B cell (primary cell): Measurements from ENCODE around the gene ZC3H18. TPM values are rescaled to one million over a fixed set of nuclear protein-coding genes. Genes with fewer than 3 reads are reported as not detected.

Experiments
- ATAC-seq: fragments of 200-7000 bp; cut with Tn5 transposase; one replicate; pipeline ENCODE4 v1.10.0; 2021; ENCODE audit warnings: low read depth, mild to moderate bottlenecking, moderate number of reproducible peaks, moderate library complexity
- CTCF ChIA-PET: fragments of 350-600 bp; sonication (Branson Sonifier 250); formaldehyde crosslinking; loops from one replicate; lab custom pipeline; 2021; ENCODE audit warnings: antibody characterized with exemption, inconsistent platforms; lab: Charles Lee
- POLR2A ChIA-PET: fragments of 350-600 bp; sonication (Branson Sonifier 250); formaldehyde crosslinking; loops from one replicate; lab custom pipeline; 2021; ENCODE audit warnings: antibody characterized with exemption; lab: Charles Lee
- DNase-seq: peaks from one replicate; pipeline ENCODE4 v3.0.0; 2013
- H2AFZ ChIP-seq: 2 replicates; pipeline ENCODE4 v1.6.1; 2012; ENCODE audit warnings: mild to moderate bottlenecking, low read depth, low read length; ENCODE audit not compliant: insufficient read depth, poor library complexity, severe bottlenecking
- H3K27ac ChIP-seq, 2 donors: 1 replicate in 1 of 2; 2 replicates in 1 of 2; pipeline ENCODE4 v1.5.1; 2012 to 2013; ENCODE audit warnings: low read length in 2 of 2, mild to moderate bottlenecking in 2 of 2, moderate library complexity in 1 of 2
- H3K27me3 ChIP-seq, 4 experiments: fragments of 200-600 bp in 1 of 4; sonication (generic) in 1 of 4; replicated peaks in 1 of 4; 1 replicate in 2 of 4; 2 replicates in 2 of 4; pipeline versions ENCODE4 v1.6.1 to v1.7.0; 2013 to 2016; ENCODE audit warnings: low read length in 3 of 4, mild to moderate bottlenecking in 2 of 4, mixed read lengths in 1 of 4, moderate library complexity in 1 of 4; ENCODE audit not compliant: insufficient read depth in 4 of 4, control insufficient read depth in 3 of 4; ENCODE audit errors: control extremely low read depth in 1 of 4
- H3K36me3 ChIP-seq, 2 experiments: replicated peaks in 1 of 2; 1 replicate in 1 of 2; 2 replicates in 1 of 2; pipeline versions ENCODE4 v1.6.1 to v1.7.1; 2013; ENCODE audit warnings: low read length in 1 of 2; ENCODE audit not compliant: insufficient read depth in 2 of 2, control insufficient read depth in 1 of 2; ENCODE audit errors: control extremely low read depth in 1 of 2, extremely low read depth in 1 of 2
- H3K4me1 ChIP-seq, 2 donors: fragments of 200-600 bp in 1 of 2; sonication (generic) in 1 of 2; 1 replicate in 1 of 2; 2 replicates in 1 of 2; pipeline versions ENCODE4 v1.5.1 to v1.6.1; 2013 to 2017; ENCODE audit warnings: low read length in 2 of 2; ENCODE audit not compliant: control insufficient read depth in 2 of 2, insufficient read depth in 2 of 2
- H3K4me2 ChIP-seq: replicated peaks from 2 replicates; pipeline ENCODE3; 2012; ENCODE audit warnings: mild to moderate bottlenecking, low read depth, low read length; ENCODE audit not compliant: poor library complexity, severe bottlenecking
- H3K4me3 ChIP-seq, 5 experiments: fragments of 200-600 bp in 1 of 5; sonication (generic) in 1 of 5; 1 replicate in 3 of 5; 2 replicates in 2 of 5; pipeline versions ENCODE4 v1.5.1 to v1.7.0; 2011 to 2016; ENCODE audit warnings: low read length in 4 of 5, mild to moderate bottlenecking in 4 of 5, low read depth in 2 of 5, control low read depth in 1 of 5, moderate library complexity in 1 of 5; ENCODE audit not compliant: insufficient read depth in 1 of 5; ENCODE audit errors: control extremely low read depth in 1 of 5, extremely low read depth in 1 of 5
- H3K79me2 ChIP-seq: fragments of 200-600 bp; sonication (generic); one replicate; pipeline ENCODE4 v1.6.0; 2016; ENCODE audit warnings: low read length; ENCODE audit not compliant: control insufficient read depth, insufficient read depth
- H3K9ac ChIP-seq: fragments of 200-600 bp; sonication (generic); 2 replicates; pipeline ENCODE4 v1.6.1; 2017; ENCODE audit warnings: mild to moderate bottlenecking, low read length, moderate library complexity
- H3K9me3 ChIP-seq, 3 donors: one replicate each; pipeline versions ENCODE4 v1.6.1 to v1.7.1; 2013; ENCODE audit warnings: low read length in 2 of 3; ENCODE audit not compliant: control insufficient read depth in 2 of 3, insufficient read depth in 1 of 3; ENCODE audit errors: control extremely low read depth in 1 of 3
- H4K20me1 ChIP-seq: 2 replicates; pipeline ENCODE4 v1.6.0; 2012; ENCODE audit warnings: mild to moderate bottlenecking, low read length; ENCODE audit not compliant: insufficient read depth, control insufficient read depth, poor library complexity, severe bottlenecking
- H3K27ac Mint-ChIP-seq: one replicate; pipeline ENCODE4 v1.8.0; 2021; ENCODE audit warnings: mixed read lengths
- H3K27me3 Mint-ChIP-seq: one replicate; pipeline ENCODE4 v1.8.0; 2021; ENCODE audit warnings: mixed read lengths
- H3K4me1 Mint-ChIP-seq: one replicate; pipeline ENCODE4 v1.8.0; 2021; ENCODE audit warnings: mixed read lengths
- H3K4me3 Mint-ChIP-seq: one replicate; pipeline ENCODE4 v1.8.0; 2021; ENCODE audit warnings: mixed read lengths
- H3K9me3 Mint-ChIP-seq: one replicate; pipeline ENCODE4 v1.8.0; 2022; ENCODE audit warnings: mixed read lengths; ENCODE audit not compliant: insufficient read depth
- EZH2 ChIP-seq: IDR thresholded peaks from 2 replicates; pipeline ENCODE4 v1.6.1; 2012; ENCODE audit warnings: borderline replicate concordance, low read depth, mild to moderate bottlenecking, moderate library complexity, low read length; ENCODE audit not compliant: insufficient read depth, poor library complexity, severe bottlenecking
- WGBS: methylation state at CpG from one replicate; pipeline ENCODE4 v1.1.5; 2013; ENCODE audit warnings: missing lambda C conversion rate; ENCODE audit not compliant: insufficient coverage; 5-methylcytosine and 5-hydroxymethylcytosine counted together
- intact Hi-C: fragments of 100-400 bp; cut with micrococcal nuclease; formaldehyde crosslinking; loops from one replicate; pipeline ENCODE4 v1.10.0; 2022
- polyA plus RNA-seq: library from polyadenylated mRNA; depleted of rRNA; stranded (reverse); fragments of >200 nt; gene quantifications from 2 replicates; pipeline ENCODE4 v1.2.3, GENCODE V29; 2012
- total RNA-seq, 2 donors: library from RNA; stranded (reverse); fragments of 120-200 nt in 1 of 2; gene quantifications; 1 replicate in 1 of 2; 2 replicates in 1 of 2; pipeline versions ENCODE4 v1.2.3 to v1.2.4, GENCODE V29; 2013 to 2022
- TF ChIP-seq, protein P1 (sequence below): fragments of 200-600 bp; IDR thresholded peaks from one replicate; pipeline ENCODE4 v1.8.0; 2022; ENCODE audit warnings: antibody characterized with exemption, mild to moderate bottlenecking

Gene ZC3H18
- total and polyA plus RNA-seq, 2 donors (not counting 1 experiment from before 2014, with no cell fraction given): 40.4 to 74.2 TPM

GRCh38 chr16:88575251-88575650, 5.0 kb downstream of the ZC3H18 start:
- no peak for ATAC-seq

DNA sequence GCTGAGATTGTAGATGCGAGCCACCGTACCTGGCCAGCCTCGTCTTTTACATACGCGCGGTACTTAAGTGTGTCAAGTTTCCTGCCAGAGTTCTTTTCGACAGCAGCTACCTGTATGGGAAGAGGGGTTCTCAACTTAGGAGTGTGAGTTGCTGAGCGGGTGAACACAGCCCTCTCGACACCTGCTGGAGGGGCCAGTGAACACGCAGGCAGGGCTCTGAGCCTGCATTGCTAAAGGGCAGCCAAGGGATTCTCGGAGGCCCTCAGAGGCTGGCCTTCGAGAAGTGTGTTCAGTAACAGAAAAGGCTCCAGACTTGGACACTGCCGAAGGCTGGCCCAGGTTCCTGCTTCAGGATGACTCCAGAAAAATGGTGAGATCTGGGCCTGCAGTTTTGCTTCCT, 6.1 kb downstream of the ZC3H18 start:
- H3K4me3 Mint-ChIP-seq: no peak overlapping the region
- H3K9me3 Mint-ChIP-seq: no peaks in the 10 kb centered on the region
- Histone ChIP-seq H3K4me1 (peaks cover 3 to 6% of the 10 kb centered on the region in 2 donors), H3K27ac (no peak overlapping the region), H2AFZ (no peak overlapping the region), H3K79me2 (peaks cover 99% of the 10 kb centered on the region), H3K9ac (no peak overlapping the region), H4K20me1 (peaks cover 100% of the 10 kb centered on the region), H3K4me3 (no peak overlapping the region), H3K27me3 (no peaks in the 10 kb centered on the region), H3K36me3 (peaks cover 0 to 46% of the 10 kb centered on the region in 2 experiments), H3K9me3 (no peaks in the 10 kb centered on the region), H3K4me2 (no peak overlapping the region)
- H3K27ac Mint-ChIP-seq: no peak overlapping the region
- peaks cover 17% of the 10 kb centered on the region for H3K4me1 Mint-ChIP-seq
- CTCF ChIA-PET: no interaction called here
- POLR2A ChIA-PET: no interaction called here
- intact Hi-C loops: no loop called here
- no peaks in the 10 kb centered on the region for H3K27me3 Mint-ChIP-seq
- TF ChIP-seq EZH2: no peak
- TF ChIP-seq, protein P1, sequence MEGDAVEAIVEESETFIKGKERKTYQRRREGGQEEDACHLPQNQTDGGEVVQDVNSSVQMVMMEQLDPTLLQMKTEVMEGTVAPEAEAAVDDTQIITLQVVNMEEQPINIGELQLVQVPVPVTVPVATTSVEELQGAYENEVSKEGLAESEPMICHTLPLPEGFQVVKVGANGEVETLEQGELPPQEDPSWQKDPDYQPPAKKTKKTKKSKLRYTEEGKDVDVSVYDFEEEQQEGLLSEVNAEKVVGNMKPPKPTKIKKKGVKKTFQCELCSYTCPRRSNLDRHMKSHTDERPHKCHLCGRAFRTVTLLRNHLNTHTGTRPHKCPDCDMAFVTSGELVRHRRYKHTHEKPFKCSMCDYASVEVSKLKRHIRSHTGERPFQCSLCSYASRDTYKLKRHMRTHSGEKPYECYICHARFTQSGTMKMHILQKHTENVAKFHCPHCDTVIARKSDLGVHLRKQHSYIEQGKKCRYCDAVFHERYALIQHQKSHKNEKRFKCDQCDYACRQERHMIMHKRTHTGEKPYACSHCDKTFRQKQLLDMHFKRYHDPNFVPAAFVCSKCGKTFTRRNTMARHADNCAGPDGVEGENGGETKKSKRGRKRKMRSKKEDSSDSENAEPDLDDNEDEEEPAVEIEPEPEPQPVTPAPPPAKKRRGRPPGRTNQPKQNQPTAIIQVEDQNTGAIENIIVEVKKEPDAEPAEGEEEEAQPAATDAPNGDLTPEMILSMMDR: no peak
- ATAC-seq (no peak), DNase-seq (no peak)
- WGBS: 98% methylated on average over 13 of the region's 13 CpGs

More at GRCh38 chr16:88575251-88575650, 5.0 kb downstream of the ZC3H18 start:
- ChIA-PET CTCF (interaction anchor here (0.6 kb wide), 1 partner anchor 113 kb away, joined by 4 read pairs; no protein-coding TSS in a partner anchor), POLR2A (no interaction called here)
- intact Hi-C loops: no loop called here
- H4K20me1 ChIP-seq: peaks cover 96% of the 10 kb centered on the region
- H3K27me3 ChIP-seq: no peaks in the 10 kb centered on the region
- H3K27me3 Mint-ChIP-seq: no peaks in the 10 kb centered on the region
- no peak overlapping the region for H3K27ac ChIP-seq
- peaks cover 0 to 37% of the 10 kb centered on the region in 2 experiments for H3K36me3 ChIP-seq
- TF ChIP-seq EZH2: no peak
- TF ChIP-seq, protein P1: no peak
- H3K9ac ChIP-seq: no peak overlapping the region
- H3K9me3 ChIP-seq: no peaks in the 10 kb centered on the region
- peaks cover 23% of the 10 kb centered on the region for H3K4me1 Mint-ChIP-seq
- 100% methylated on average over 6 of the region's 11 CpGs for WGBS
- H3K4me3 ChIP-seq: no peak overlapping the region
- H2AFZ ChIP-seq: no peak overlapping the region
- H3K27ac Mint-ChIP-seq: no peak overlapping the region
- no peak for DNase-seq
- H3K4me2 ChIP-seq: no peak overlapping the region
- H3K4me1 ChIP-seq: peaks cover 10 to 12% of the 10 kb centered on the region in 2 donors
- no peak overlapping the region for H3K4me3 Mint-ChIP-seq
- no peaks in the 10 kb centered on the region for H3K9me3 Mint-ChIP-seq
- peaks cover 96% of the 10 kb centered on the region for H3K79me2 ChIP-seq
